Ovary (tissue), 9 donors: ENCODE data around the gene SNX30. TPM values are rescaled to one million over a fixed set of nuclear protein-coding genes. Genes with fewer than 3 reads are reported as not detected.

Source experiments
- DNase-seq, 5 donors: peaks; one replicate each; pipeline ENCODE4 v3.0.0-alpha.2; 2019 to 2020
- H3K27ac ChIP-seq, 2 donors: fragments of 200-600 bp; one replicate each; pipeline versions ENCODE4 v1.5.1 to v1.8.0; 2019 to 2022
- H3K27me3 ChIP-seq: fragments of 200-600 bp; one replicate; pipeline ENCODE4 v1.8.0; 2022
- H3K36me3 ChIP-seq: fragments of 200-600 bp; sonication (generic); one replicate; pipeline ENCODE4 v1.5.1; 2019
- H3K4me1 ChIP-seq: one replicate; pipeline ENCODE4 v1.8.1; 2013; ENCODE audit warnings: mild to moderate bottlenecking, moderate library complexity; ENCODE audit not compliant: insufficient read depth
- H3K4me3 ChIP-seq: fragments of 200-600 bp; sonication (generic); one replicate; pipeline ENCODE4 v1.5.1; 2017
- H3K9me3 ChIP-seq, 2 donors: fragments of 200-600 bp in 1 of 2; sonication (generic) in 1 of 2; one replicate each; pipeline versions ENCODE4 v1.5.1 to v1.8.1; 2013 to 2019; ENCODE audit warnings: mild to moderate bottlenecking in 1 of 2, moderate library complexity in 1 of 2
- CTCF ChIP-seq, 3 donors: fragments of 450-650 bp in 2 of 3; fragments of 200-600 bp in 1 of 3; IDR thresholded peaks; one replicate each; pipeline versions ENCODE4 v1.5.1 to v1.8.0; 2016 to 2022; ENCODE audit warnings: antibody characterized with exemption in 3 of 3, mild to moderate bottlenecking in 1 of 3
- EP300 ChIP-seq: sonication (generic); formaldehyde crosslinking; IDR thresholded peaks from one replicate; pipeline ENCODE4 v1.6.1; 2017; ENCODE audit warnings: antibody characterized with exemption
- POLR2A ChIP-seq: fragments of 450-650 bp; IDR thresholded peaks from one replicate; pipeline ENCODE4 v1.6.1; 2017; ENCODE audit warnings: antibody characterized with exemption, mild to moderate bottlenecking, moderate library complexity
- WGBS, 3 donors: extraction: QIAGEN DNeasy Blood & Tissue Kit in 1 of 3; methylation state at CpG; one replicate each; pipeline versions ENCODE4 v1.1.5 to v1.1.7; 2013 to 2017; 5-methylcytosine and 5-hydroxymethylcytosine counted together
- intact Hi-C, 4 donors: fragments of 100-400 bp; cut with DNase I; formaldehyde crosslinking; loops; one replicate each; pipeline versions ENCODE4 v1.11.0 to v1.15.1; 2022 to 2023
- polyA plus RNA-seq, 2 donors: library from polyadenylated mRNA; stranded (reverse); fragments of 200-250 nt in 1 of 2; fragments of 350-450 nt in 1 of 2; fragmentation: Illumina TruSeq in 1 of 2; extraction: RNeasy Lipid Tissue Mini Kit (QIAGEN cat#74804) in 1 of 2; gene quantifications; one replicate each; pipeline ENCODE4 v1.2.3, GENCODE V29; 2013 to 2014
- total RNA-seq, 7 donors: library from RNA; depleted of rRNA in 2 of 7; stranded (reverse); fragments of >200 nt in 2 of 7; fragmentation: NEBNext Ultra II Directional in 3 of 7; extraction: Animal tissue kit (Norgen Biotek cat#: 25700) in 3 of 7; gene quantifications; one replicate each; pipeline versions ENCODE4 v1.1.0 to v1.2.4, GENCODE V29; 2016 to 2023
- donor health status: DM: no; HTN: no; CAD: no; lungs with moderate emphysema.
- donor health status: DM: no; HTN: no; CAD: no.
- donor health status: Bipolar disorder and iron deficiency.
- donor health status: DM: yes; HTN: yes; CAD: no.
- donor health status: DM: no; HTN: no; CAD: no.
- donor health status: DM: yes; HTN: yes; CAD: no.

The SNX30 gene
- total and polyA plus RNA-seq, 9 donors = 4.3 to 11.8 (median 8.8) TPM

DNA sequence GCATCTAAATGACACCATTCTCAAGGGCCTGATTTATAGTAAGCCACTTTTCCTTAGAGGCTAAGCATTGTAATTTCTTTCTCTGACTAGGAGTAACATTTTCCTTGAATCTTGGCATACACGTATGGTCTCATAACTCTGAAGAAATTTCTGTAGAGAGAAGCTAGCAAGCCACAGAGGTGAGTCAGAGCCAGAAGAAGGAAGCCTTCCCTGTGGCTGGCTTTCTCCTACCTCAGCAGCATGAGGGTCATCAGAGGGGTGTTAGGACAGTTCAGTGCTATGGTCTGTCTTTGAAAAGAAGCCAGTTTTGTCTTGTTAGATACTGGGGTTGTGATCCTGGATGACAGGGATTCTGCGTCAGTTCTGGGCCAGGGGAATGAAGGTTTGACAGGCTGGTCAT lies 3.2 kb downstream of the SNX30 start:
- intact Hi-C loops = no loop called here
- Histone ChIP-seq H3K4me1 (peaks cover 11% of the 10 kb centered on the region), H3K27ac (no peak overlapping the region), H3K4me3 (no peak overlapping the region), H3K36me3 (no peaks in the 10 kb centered on the region), H3K27me3 (no peaks in the 10 kb centered on the region), H3K9me3 (no peaks in the 10 kb centered on the region)
- TF ChIP-seq EP300 = no peak
- TF ChIP-seq POLR2A = no peak
- 44 to 71% (median 55%) methylated on average over 2 of the region's 2 CpGs for WGBS, 3 donors
- DNase-seq = no peak

- no peak for DNase-seq
- Histone ChIP-seq H3K27ac (no peak overlapping the region), H3K4me3 (no peak overlapping the region), H3K27me3 (no peaks in the 10 kb centered on the region), H3K36me3 (no peaks in the 10 kb centered on the region), H3K9me3 (no peaks in the 10 kb centered on the region), H3K4me1 (peaks cover 11% of the 10 kb centered on the region)
- no peak for TF ChIP-seq EP300
- TF ChIP-seq CTCF (IDR thresholded peaks at IDR 0.05) = no peak
- no peak for TF ChIP-seq POLR2A
- 47 to 57% (median 51%) methylated on average over 3 of the region's 3 CpGs for WGBS, 3 donors
- intact Hi-C loops = no loop called here
Measured at GRCh38 chr9:112754578-112754977, 4.0 kb downstream of the SNX30 start.

DNA sequence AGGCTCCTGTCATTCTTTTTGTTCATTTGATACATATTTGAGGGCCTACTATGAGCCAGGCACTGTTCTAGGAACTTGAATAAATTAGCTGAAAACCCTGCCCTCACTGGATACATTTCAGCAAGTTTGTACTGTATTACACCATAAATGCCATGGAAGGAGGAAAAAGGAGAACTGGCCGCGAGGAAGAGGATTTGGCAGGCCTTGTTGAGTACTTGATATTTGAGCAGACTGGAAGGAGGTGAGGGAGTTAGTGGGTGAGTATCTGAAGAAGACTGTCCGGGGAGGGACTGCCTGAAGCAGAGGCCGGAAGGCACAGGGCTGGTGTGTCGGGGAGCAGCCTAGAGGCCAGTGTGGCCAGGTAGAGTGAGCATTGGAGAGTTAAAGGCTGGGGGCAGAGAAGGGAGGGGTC lies 4.5 kb downstream of the SNX30 start:
- H3K9me3 ChIP-seq = no peaks in the 10 kb centered on the region
- no peak for TF ChIP-seq EP300
- no peak for TF ChIP-seq CTCF (IDR thresholded peaks at IDR 0.05)
- no peak for TF ChIP-seq POLR2A
- peaks cover 8% of the 10 kb centered on the region for H3K4me1 ChIP-seq
- no peak overlapping the region for H3K27ac ChIP-seq
- WGBS, 3 donors = 50 to 69% (median 62%) methylated on average over 5 of the region's 5 CpGs
- DNase-seq = no peak
- H3K36me3 ChIP-seq = no peaks in the 10 kb centered on the region
- H3K27me3 ChIP-seq = no peaks in the 10 kb centered on the region
- intact Hi-C loops = no loop called here
- no peak overlapping the region for H3K4me3 ChIP-seq

- H3K4me3 ChIP-seq = no peak overlapping the region
- no peak for TF ChIP-seq POLR2A
- no peak for TF ChIP-seq EP300
- no peak for TF ChIP-seq CTCF (IDR thresholded peaks at IDR 0.05)
- H3K9me3 ChIP-seq = no peaks in the 10 kb centered on the region
- WGBS, 3 donors = 38 to 46% (median 42%) methylated on average over 4 of the region's 4 CpGs
- H3K27me3 ChIP-seq = no peaks in the 10 kb centered on the region
- H3K27ac ChIP-seq = no peak overlapping the region
- no peaks in the 10 kb centered on the region for H3K36me3 ChIP-seq
- peaks cover 6% of the 10 kb centered on the region for H3K4me1 ChIP-seq
- no peak for DNase-seq
- intact Hi-C loops = no loop called here
Measured at GRCh38 chr9:112755675-112756074, 5.1 kb downstream of the SNX30 start.

DNA sequence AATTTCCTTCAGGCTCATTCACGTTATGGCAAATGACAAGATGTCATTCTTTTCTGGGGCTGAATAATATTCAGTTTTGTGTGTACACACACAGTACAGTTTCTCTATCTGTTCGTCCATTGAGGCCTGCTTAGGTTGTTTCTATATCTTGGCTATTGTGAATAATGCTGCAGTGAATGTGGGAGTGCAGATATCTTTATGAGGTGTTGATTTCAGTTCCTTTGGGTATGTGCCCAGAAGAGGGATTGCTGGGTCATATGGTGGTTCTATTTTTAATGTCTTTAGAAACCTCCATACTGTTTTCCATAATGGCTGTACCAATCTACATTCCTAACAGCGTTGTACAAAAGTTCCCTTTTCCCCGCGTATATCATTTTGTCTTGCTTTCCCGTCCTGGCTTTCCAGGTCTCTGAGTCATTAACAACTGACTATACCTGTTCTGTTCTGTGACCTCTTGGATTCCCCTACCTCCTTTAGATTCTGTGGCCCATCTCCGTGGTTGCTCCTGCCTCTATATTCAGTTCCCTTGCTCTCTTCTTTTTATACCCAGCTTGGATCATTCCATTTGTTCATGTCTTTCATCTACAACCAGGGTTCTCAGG lies 6.8 kb downstream of the SNX30 start:
- no peaks in the 10 kb centered on the region for H3K27me3 ChIP-seq
- no peak overlapping the region for H3K27ac ChIP-seq
- TF ChIP-seq CTCF (IDR thresholded peaks at IDR 0.05) (no peak), POLR2A (no peak), EP300 (no peak)
- no peaks in the 10 kb centered on the region for H3K36me3 ChIP-seq
- WGBS, 3 donors = 82% methylated on average over 7 of the region's 7 CpGs
- H3K4me1 ChIP-seq = peaks cover 7% of the 10 kb centered on the region
- DNase-seq = no peak
- intact Hi-C loops = no loop called here
- no peak overlapping the region for H3K4me3 ChIP-seq
- no peaks in the 10 kb centered on the region for H3K9me3 ChIP-seq
